ENCODE data around the gene CACNB2.

DNA sequence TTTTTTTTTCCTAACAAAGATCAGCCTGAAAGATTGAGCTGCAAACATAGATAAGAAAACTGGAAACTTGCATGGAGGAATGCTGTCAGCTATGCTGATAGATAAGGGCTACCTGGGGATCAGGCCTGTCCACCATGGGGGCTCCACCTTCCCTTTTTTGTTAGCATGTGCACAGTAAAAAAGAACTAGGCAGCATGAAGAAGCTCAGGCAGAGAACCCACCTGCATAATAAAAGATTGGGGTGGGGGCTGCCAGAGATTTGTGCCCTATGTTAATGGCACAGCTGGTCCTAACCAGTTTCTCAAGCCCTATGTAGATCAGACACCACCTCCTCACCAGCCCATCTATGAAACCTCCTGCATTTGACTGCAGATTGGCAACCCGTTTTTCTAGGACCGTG is 45.4 kb upstream of the CACNB2 start:
- TF ChIP-seq POLR2AphosphoS5 (IDR thresholded peaks at IDR 0.05) (no peak), POLR2A (IDR thresholded peaks at IDR 0.05) (no peak), EP300 (IDR thresholded peaks at IDR 0.05) (no peak)
- TF ChIP-seq, protein P1, sequence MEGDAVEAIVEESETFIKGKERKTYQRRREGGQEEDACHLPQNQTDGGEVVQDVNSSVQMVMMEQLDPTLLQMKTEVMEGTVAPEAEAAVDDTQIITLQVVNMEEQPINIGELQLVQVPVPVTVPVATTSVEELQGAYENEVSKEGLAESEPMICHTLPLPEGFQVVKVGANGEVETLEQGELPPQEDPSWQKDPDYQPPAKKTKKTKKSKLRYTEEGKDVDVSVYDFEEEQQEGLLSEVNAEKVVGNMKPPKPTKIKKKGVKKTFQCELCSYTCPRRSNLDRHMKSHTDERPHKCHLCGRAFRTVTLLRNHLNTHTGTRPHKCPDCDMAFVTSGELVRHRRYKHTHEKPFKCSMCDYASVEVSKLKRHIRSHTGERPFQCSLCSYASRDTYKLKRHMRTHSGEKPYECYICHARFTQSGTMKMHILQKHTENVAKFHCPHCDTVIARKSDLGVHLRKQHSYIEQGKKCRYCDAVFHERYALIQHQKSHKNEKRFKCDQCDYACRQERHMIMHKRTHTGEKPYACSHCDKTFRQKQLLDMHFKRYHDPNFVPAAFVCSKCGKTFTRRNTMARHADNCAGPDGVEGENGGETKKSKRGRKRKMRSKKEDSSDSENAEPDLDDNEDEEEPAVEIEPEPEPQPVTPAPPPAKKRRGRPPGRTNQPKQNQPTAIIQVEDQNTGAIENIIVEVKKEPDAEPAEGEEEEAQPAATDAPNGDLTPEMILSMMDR (IDR thresholded peaks at IDR 0.05), result no peak

Measured in gastroesophageal sphincter (tissue), 3 donors.